ENCODE measurements around the gene AGPAT1.

AGPAT1 gene

GRCh38 chr6:32181915-32182529 lies 6.1 kb upstream of the AGPAT1 start:
- no peak for TF ChIP-seq POLR2AphosphoS5 (IDR thresholded peaks at IDR 0.05; ENCODE audit: low read depth, low read length)
- no peak for TF ChIP-seq FOXP2 (optimal IDR thresholded peaks at IDR 0.05; ENCODE audit: borderline replicate concordance, extremely low read depth, extremely low read length, insufficient read depth)
- no peak for TF ChIP-seq REST (IDR thresholded peaks at IDR 0.05; ENCODE audit: insufficient read depth in 1 of 2, low read depth in 2 of 2, low read length in 2 of 2)
- TF ChIP-seq SIN3A (IDR thresholded peaks at IDR 0.05; ENCODE audit: borderline replicate concordance, insufficient read depth, low read length) = no peak

- no peak for TF ChIP-seq FOXP2 (optimal IDR thresholded peaks at IDR 0.05; ENCODE audit: borderline replicate concordance, extremely low read depth, extremely low read length, insufficient read depth)
- TF ChIP-seq TAF1 (IDR thresholded peaks at IDR 0.05; ENCODE audit: borderline replicate concordance, insufficient read depth, low read length) = no peak
- no peak for TF ChIP-seq REST (IDR thresholded peaks at IDR 0.05; ENCODE audit: insufficient read depth in 1 of 2, low read depth in 2 of 2, low read length in 2 of 2)
- no peak for TF ChIP-seq SIN3A (IDR thresholded peaks at IDR 0.05; ENCODE audit: borderline replicate concordance, insufficient read depth, low read length)
- TF ChIP-seq POLR2AphosphoS5 (IDR thresholded peaks at IDR 0.05; ENCODE audit: low read depth, low read length) = no peak
Observed at GRCh38 chr6:32181148-32181702, 5.3 kb upstream of the AGPAT1 start.

- TF ChIP-seq REST (IDR thresholded peaks at IDR 0.05; ENCODE audit: insufficient read depth in 1 of 2, low read depth in 2 of 2, low read length in 2 of 2) = no peak
- TF ChIP-seq TAF1 (IDR thresholded peaks at IDR 0.05; ENCODE audit: borderline replicate concordance, insufficient read depth, low read length) = no peak
- TF ChIP-seq POLR2AphosphoS5 (IDR thresholded peaks at IDR 0.05; ENCODE audit: low read depth, low read length) = no peak
- no peak for TF ChIP-seq SIN3A (IDR thresholded peaks at IDR 0.05; ENCODE audit: borderline replicate concordance, insufficient read depth, low read length)
- no peak for TF ChIP-seq FOXP2 (optimal IDR thresholded peaks at IDR 0.05; ENCODE audit: borderline replicate concordance, extremely low read depth, extremely low read length, insufficient read depth)
Observed at GRCh38 chr6:32179766-32180405, 4.0 kb upstream of the AGPAT1 start.

GRCh38 chr6:32178547-32179440 lies 2.9 kb upstream of the AGPAT1 start:
- TF ChIP-seq POLR2AphosphoS5 (IDR thresholded peaks at IDR 0.05; ENCODE audit: low read depth, low read length) = no peak
- TF ChIP-seq FOXP2 (optimal IDR thresholded peaks at IDR 0.05; ENCODE audit: borderline replicate concordance, extremely low read depth, extremely low read length, insufficient read depth) = no peak
- no peak for TF ChIP-seq TAF1 (IDR thresholded peaks at IDR 0.05; ENCODE audit: borderline replicate concordance, insufficient read depth, low read length)
- TF ChIP-seq REST (IDR thresholded peaks at IDR 0.05; ENCODE audit: insufficient read depth in 1 of 2, low read depth in 2 of 2, low read length in 2 of 2) = no peak
- TF ChIP-seq SIN3A (IDR thresholded peaks at IDR 0.05; ENCODE audit: borderline replicate concordance, insufficient read depth, low read length) = no peak
